VCaP (cell line): ENCODE measurements around the gene SLC39A7.

ENCODE experiments used
- H3K27ac ChIP-seq: fragments of 450-650 bp; 2 replicates; pipeline ENCODE4 v1.5.1; 2017
- CTCF ChIP-seq: fragments of 450-650 bp; conservative IDR thresholded peaks from 2 replicates; pipeline ENCODE4 v1.5.1; 2017; ENCODE audit warnings: mild to moderate bottlenecking, moderate library complexity

The SLC39A7 gene

GRCh38 chr6:33171016-33171879 is 29.4 kb upstream of the SLC39A7 start:
- no peak for TF ChIP-seq CTCF
- no peak overlapping the region for H3K27ac ChIP-seq

GRCh38 chr6:33171880-33172687 is 28.6 kb upstream of the SLC39A7 start:
- H3K27ac ChIP-seq: no peak overlapping the region
- TF ChIP-seq CTCF: no peak

- H3K27ac ChIP-seq: no peak overlapping the region
- peak; percentile 58 for TF ChIP-seq CTCF
Measured at GRCh38 chr6:33172688-33173534, 27.8 kb upstream of the SLC39A7 start.

- no peak for TF ChIP-seq CTCF
- H3K27ac ChIP-seq: no peak overlapping the region
Measured at GRCh38 chr6:33173535-33174180, 27.0 kb upstream of the SLC39A7 start.

- no peak overlapping the region for H3K27ac ChIP-seq
- no peak for TF ChIP-seq CTCF
Measured at GRCh38 chr6:33174784-33175183, 25.9 kb upstream of the SLC39A7 start.

- no peak overlapping the region for H3K27ac ChIP-seq
- no peak for TF ChIP-seq CTCF
Measured at GRCh38 chr6:33175436-33176069, 25.1 kb upstream of the SLC39A7 start.
